Suprapubic skin (tissue), 4 donors: ENCODE results near the gene MYZAP.

Experiments used
- POLR2A ChIP-seq, 2 donors: fragments of 450-650 bp; IDR thresholded peaks; one replicate each; pipeline ENCODE4 v1.6.1; 2017; ENCODE audit warnings: antibody characterized with exemption in 2 of 2, mild to moderate bottlenecking in 2 of 2, moderate library complexity in 2 of 2
- POLR2AphosphoS5 ChIP-seq, 3 donors: sonication (generic); formaldehyde crosslinking; IDR thresholded peaks; one replicate each; pipeline ENCODE4 v1.6.1; 2017; ENCODE audit warnings: antibody characterized with exemption in 3 of 3
- TF ChIP-seq, protein P1 (sequence below), 2 donors: fragments of 200-600 bp in 1 of 2; fragments of 450-650 bp in 1 of 2; sonication (generic) in 1 of 2; IDR thresholded peaks; one replicate each; pipeline ENCODE4 v1.5.1; 2016 to 2019; ENCODE audit warnings: antibody characterized with exemption in 2 of 2, mild to moderate bottlenecking in 1 of 2, moderate library complexity in 1 of 2

DNA sequence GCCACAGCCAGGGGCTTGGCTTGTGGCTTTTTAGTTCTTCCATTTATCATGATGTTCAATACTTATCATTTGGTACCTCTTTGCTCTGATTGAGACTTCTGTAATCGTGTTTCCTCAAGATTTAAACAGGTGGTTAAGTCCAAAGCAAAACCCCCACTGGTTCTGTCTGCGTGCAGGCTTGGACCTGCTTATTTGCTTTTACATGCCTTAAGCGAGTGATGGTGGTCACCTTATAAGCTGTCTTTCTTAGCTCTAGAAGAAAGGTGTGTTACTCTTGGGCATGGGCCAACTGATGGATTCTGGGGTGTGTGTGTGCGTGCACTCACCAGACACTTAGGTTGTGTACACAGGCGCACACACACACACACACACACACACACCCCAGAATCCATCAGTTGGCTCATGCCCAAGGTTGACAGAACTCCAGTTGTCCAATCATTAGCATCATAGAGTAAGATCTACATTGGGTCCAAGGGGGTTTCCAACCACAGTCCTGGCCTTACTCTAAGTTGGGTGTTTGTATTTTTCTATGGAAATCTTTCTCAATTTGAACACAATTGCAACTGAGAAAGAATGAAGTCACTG, 1.2 kb downstream of the MYZAP start:
- TF ChIP-seq, protein P1, sequence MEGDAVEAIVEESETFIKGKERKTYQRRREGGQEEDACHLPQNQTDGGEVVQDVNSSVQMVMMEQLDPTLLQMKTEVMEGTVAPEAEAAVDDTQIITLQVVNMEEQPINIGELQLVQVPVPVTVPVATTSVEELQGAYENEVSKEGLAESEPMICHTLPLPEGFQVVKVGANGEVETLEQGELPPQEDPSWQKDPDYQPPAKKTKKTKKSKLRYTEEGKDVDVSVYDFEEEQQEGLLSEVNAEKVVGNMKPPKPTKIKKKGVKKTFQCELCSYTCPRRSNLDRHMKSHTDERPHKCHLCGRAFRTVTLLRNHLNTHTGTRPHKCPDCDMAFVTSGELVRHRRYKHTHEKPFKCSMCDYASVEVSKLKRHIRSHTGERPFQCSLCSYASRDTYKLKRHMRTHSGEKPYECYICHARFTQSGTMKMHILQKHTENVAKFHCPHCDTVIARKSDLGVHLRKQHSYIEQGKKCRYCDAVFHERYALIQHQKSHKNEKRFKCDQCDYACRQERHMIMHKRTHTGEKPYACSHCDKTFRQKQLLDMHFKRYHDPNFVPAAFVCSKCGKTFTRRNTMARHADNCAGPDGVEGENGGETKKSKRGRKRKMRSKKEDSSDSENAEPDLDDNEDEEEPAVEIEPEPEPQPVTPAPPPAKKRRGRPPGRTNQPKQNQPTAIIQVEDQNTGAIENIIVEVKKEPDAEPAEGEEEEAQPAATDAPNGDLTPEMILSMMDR (IDR thresholded peaks at IDR 0.05) = no peak
- no peak for TF ChIP-seq POLR2AphosphoS5 (IDR thresholded peaks at IDR 0.05)
- TF ChIP-seq POLR2A (IDR thresholded peaks at IDR 0.05) = no peak
